HepG2 (cell line): ENCODE measurements around the gene ADAMTSL3. TPM values are rescaled to one million over a fixed set of nuclear protein-coding genes. Genes with fewer than 3 reads are reported as not detected.

ENCODE experiments used
- ATAC-seq: fragments of 200-7000 bp; cut with Tn5 transposase; 3 replicates; pipeline ENCODE4 v1.9.1; 2020; ENCODE audit warnings: mild to moderate bottlenecking, moderate library complexity
- BruUV-seq: library from RNA; stranded (reverse); fragments of 400-500 nt; replicated peaks from 2 replicates; lab custom pipeline; 2021; lab: Mats Ljungman, UMichigan
- CTCF ChIA-PET: fragments of 300-600 bp; formaldehyde crosslinking; extraction: SDS; loops from one replicate; lab custom pipeline; 2021; ENCODE audit warnings: low total read pairs, inconsistent platforms, low intra/inter-chr PET ratio; lab: Yijun Ruan, JAX
- POLR2A ChIA-PET: fragments of 350-600 bp; sonication (Branson Sonifier 250); formaldehyde crosslinking; loops from one replicate; lab custom pipeline; 2020; ENCODE audit warnings: antibody characterized with exemption, inconsistent platforms; lab: Yijun Ruan, JAX
- DNase-seq: peaks from one replicate; pipeline ENCODE4 v3.0.0-alpha.2; 2015; ENCODE audit warnings: low spot score
- FAIRE-seq: peaks from 3 replicates; lab custom pipeline; 2011; peaks lifted over from hg19 to GRCh38; lab: Jason Lieb, UNC
- H2AFZ ChIP-seq: one replicate; pipeline ENCODE4 v1.6.1; 2011; ENCODE audit warnings: low read length, inconsistent platforms
- H3K27ac ChIP-seq: fragments of 300-600 bp; 3 replicates; pipeline ENCODE4 v1.8.0; 2011; ENCODE audit warnings: mixed run types, mild to moderate bottlenecking, mixed read lengths, low read length, inconsistent platforms; ENCODE audit not compliant: insufficient read depth; ENCODE audit errors: extremely low read length
- H3K27me3 ChIP-seq, 2 experiments: fragments of 200-600 bp in 1 of 2; 2 replicates in 1 of 2; 3 replicates in 1 of 2; pipeline versions ENCODE4 v1.6.0 to v1.8.0; 2011; ENCODE audit warnings: low read length in 2 of 2, mild to moderate bottlenecking in 2 of 2, moderate library complexity in 2 of 2, inconsistent platforms in 1 of 2; ENCODE audit not compliant: insufficient read depth in 2 of 2, control insufficient read depth in 1 of 2
- H3K36me3 ChIP-seq, 2 experiments: fragments of 200-600 bp in 1 of 2; replicated peaks in 1 of 2; 2 replicates in 1 of 2; 3 replicates in 1 of 2; pipeline versions ENCODE4 v1.5.1 to v1.8.0; 2011; ENCODE audit warnings: low read length in 2 of 2, inconsistent platforms in 1 of 2; ENCODE audit not compliant: insufficient read depth in 2 of 2, control insufficient read depth in 1 of 2
- H3K4me1 ChIP-seq: 2 replicates; pipeline ENCODE4 v1.5.1; 2012; ENCODE audit warnings: low read length, inconsistent platforms; ENCODE audit not compliant: insufficient read depth
- H3K4me2 ChIP-seq: 2 replicates; pipeline ENCODE4 v1.6.0; 2011; ENCODE audit warnings: low read depth, low read length, inconsistent platforms
- H3K4me3 ChIP-seq, 3 experiments: fragments of 200-600 bp in 1 of 3; sonication (generic), shearing (Covaris generic) in 1 of 3; replicated peaks in 1 of 3; 2 replicates each; pipeline ENCODE4 v1.5.1; 2011 to 2016; ENCODE audit warnings: low read length in 3 of 3, inconsistent platforms in 2 of 3, low read depth in 2 of 3, mild to moderate bottlenecking in 2 of 3, control low read depth in 1 of 3, mixed read lengths in 1 of 3; ENCODE audit not compliant: insufficient read depth in 1 of 3
- H3K79me2 ChIP-seq: one replicate; pipeline ENCODE4 v1.6.1; 2011; ENCODE audit warnings: low read length, inconsistent platforms; ENCODE audit not compliant: insufficient read depth
- H3K9ac ChIP-seq: 2 replicates; pipeline ENCODE4 v1.6.0; 2011; ENCODE audit warnings: mild to moderate bottlenecking, low read depth, low read length, inconsistent platforms; ENCODE audit not compliant: insufficient read depth
- H3K9me3 ChIP-seq: 2 replicates; pipeline ENCODE4 v1.5.1; 2012; ENCODE audit warnings: mild to moderate bottlenecking, low read length
- H4K20me1 ChIP-seq: 2 replicates; pipeline ENCODE4 v1.6.0; 2011; ENCODE audit warnings: inconsistent platforms, mild to moderate bottlenecking, low read length, moderate library complexity; ENCODE audit not compliant: insufficient read depth
- DMAP1 ChIP-seq: IDR thresholded peaks from 2 replicates; pipeline ENCODE4 v1.6.1; 2016
- HDAC2 ChIP-seq: sonication (generic); formaldehyde crosslinking; IDR thresholded peaks from 2 replicates; pipeline ENCODE4 v1.4.0; 2020; ENCODE audit warnings: missing genetic modification reagents
- HOXA9 ChIP-seq: sonication (generic); formaldehyde crosslinking; IDR thresholded peaks from 2 replicates; pipeline ENCODE4 v1.8.1; 2022; ENCODE audit warnings: missing genetic modification reagents, mild to moderate bottlenecking, moderate library complexity, borderline replicate concordance
- KDM5B ChIP-seq: sonication (generic); formaldehyde crosslinking; IDR thresholded peaks from 2 replicates; pipeline ENCODE4 v1.4.0; 2020; ENCODE audit warnings: missing genetic modification reagents, mild to moderate bottlenecking, borderline replicate concordance
- SRSF4 ChIP-seq: fragments of 200-400 bp; formaldehyde crosslinking; IDR thresholded peaks from one replicate; pipeline ENCODE4 v1.6.1; 2018; ENCODE audit warnings: mild to moderate bottlenecking, low read depth, low read length, moderate library complexity; ENCODE audit not compliant: poor library complexity, severe bottlenecking
- ZNF441 ChIP-seq: sonication (generic); formaldehyde crosslinking; IDR thresholded peaks from 2 replicates; pipeline ENCODE4 v1.7.0; 2021; ENCODE audit warnings: missing genetic modification reagents, borderline replicate concordance
- ZNF510 ChIP-seq: sonication (generic); formaldehyde crosslinking; IDR thresholded peaks from 2 replicates; pipeline ENCODE4 v1.4.0; 2020; ENCODE audit warnings: low read depth, mild to moderate bottlenecking, missing genetic modification reagents
- ZNF720 ChIP-seq: sonication (generic); formaldehyde crosslinking; IDR thresholded peaks from 2 replicates; pipeline ENCODE4 v1.4.0; 2020; ENCODE audit warnings: missing genetic modification reagents
- in situ Hi-C: cut with HindIII; loops from 2 replicates; pipeline ENCODE4 v1.10.0; 2017; ENCODE audit warnings: low pct_unique_long_range_greater_than_20kb; ENCODE audit not compliant: extremely low pct_ligation_motif_present
- intact Hi-C: fragments of 100-400 bp; cut with micrococcal nuclease; formaldehyde crosslinking; loops from one replicate; pipeline ENCODE4 v1.10.0; 2022; ENCODE audit not compliant: unreplicated experiment
- polyA plus RNA-seq, 8 experiments: library from polyadenylated mRNA; depleted of rRNA in 3 of 8; stranded (reverse) in 7 of 8; unstranded in 1 of 8; fragments of >200 nt; fragmentation: Illumina TruSeq in 4 of 8; extraction: Trizol in 4 of 8; gene quantifications; 2 replicates each; pipeline versions ENCODE4 v1.2.1 to v1.2.3, GENCODE V29; 2011 to 2016; ENCODE audit warnings: low read depth in 4 of 8, missing spikeins in 1 of 8, mixed read lengths in 1 of 8; ENCODE audit not compliant: insufficient read depth in 1 of 8
- total RNA-seq, 5 experiments: library from RNA; depleted of rRNA; stranded (reverse); fragments of >200 nt; fragmentation: Illumina TruSeq; extraction: Trizol; gene quantifications; 2 replicates each; pipeline ENCODE4 v1.2.3, GENCODE V29; 2016; ENCODE audit warnings: low read depth in 1 of 5
- TF ChIP-seq, protein P1 (sequence below): sonication (generic); formaldehyde crosslinking; IDR thresholded peaks from 2 replicates; pipeline ENCODE4 v1.4.0; 2020; ENCODE audit warnings: low read depth, missing genetic modification reagents
- TF ChIP-seq, protein P2 (sequence below): IDR thresholded peaks from 2 replicates; pipeline ENCODE4 v1.6.1; 2016; ENCODE audit warnings: mild to moderate bottlenecking
- TF ChIP-seq, protein P3 (sequence below): IDR thresholded peaks from 2 replicates; pipeline ENCODE4 v1.6.1; 2018; ENCODE audit warnings: missing genetic modification reagents, mild to moderate bottlenecking, missing compliant biosample characterization
- TF ChIP-seq, protein P4 (sequence below): sonication (generic); formaldehyde crosslinking; IDR thresholded peaks from 2 replicates; pipeline ENCODE4 v1.9.0; 2021; ENCODE audit warnings: missing genetic modification reagents, mild to moderate bottlenecking, borderline replicate concordance
- TF ChIP-seq, protein P5 (sequence below): sonication (generic); formaldehyde crosslinking; IDR thresholded peaks from 2 replicates; pipeline ENCODE4 v1.9.0; 2021; ENCODE audit warnings: missing genetic modification reagents, borderline replicate concordance

The ADAMTSL3 gene
- total and polyA plus RNA-seq, 2 of the 13 experiments (the other 11 are each of a cell fraction or from before 2014, with no cell fraction given): 0.04 to 0.09 TPM

DNA sequence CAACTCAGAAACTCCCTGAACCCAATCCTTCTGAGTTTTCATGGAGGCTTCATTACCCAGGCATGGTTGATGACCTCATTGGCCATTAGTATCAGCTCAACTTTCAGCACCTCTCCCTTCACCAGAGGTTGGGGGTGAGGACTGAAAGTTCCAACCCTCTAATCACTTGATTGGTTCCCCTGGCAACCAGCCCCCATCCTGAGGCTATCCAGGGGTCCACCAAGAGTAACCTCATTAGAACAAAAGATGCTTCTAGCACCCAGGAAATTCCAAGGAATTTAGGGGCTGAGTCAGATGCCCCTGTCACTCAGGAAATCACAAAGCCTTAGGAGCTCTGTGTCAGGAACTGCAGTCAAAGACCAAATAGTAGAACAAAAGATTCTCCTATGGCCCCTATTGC lies 43.8 kb downstream of the ADAMTSL3 start:
- in situ Hi-C loops: no loop called here
- ATAC-seq (no peak), FAIRE-seq (no peak), DNase-seq (no peak)
- Histone ChIP-seq H4K20me1 (no peaks in the 10 kb centered on the region), H3K27me3 (no peaks in the 10 kb centered on the region), H3K4me2 (no peak overlapping the region), H3K9me3 (no peaks in the 10 kb centered on the region), H3K4me3 (no peak overlapping the region), H3K79me2 (no peaks in the 10 kb centered on the region), H3K4me1 (peaks cover 6% of the 10 kb centered on the region; the same call in 1 of the 2 replicates), H2AFZ (no peak overlapping the region), H3K27ac (no peak overlapping the region), H3K36me3 (no peaks in the 10 kb centered on the region), H3K9ac (no peak overlapping the region)
- TF ChIP-seq KDM5B (CRISPR knock-in tag): no peak
- TF ChIP-seq, protein P1, sequence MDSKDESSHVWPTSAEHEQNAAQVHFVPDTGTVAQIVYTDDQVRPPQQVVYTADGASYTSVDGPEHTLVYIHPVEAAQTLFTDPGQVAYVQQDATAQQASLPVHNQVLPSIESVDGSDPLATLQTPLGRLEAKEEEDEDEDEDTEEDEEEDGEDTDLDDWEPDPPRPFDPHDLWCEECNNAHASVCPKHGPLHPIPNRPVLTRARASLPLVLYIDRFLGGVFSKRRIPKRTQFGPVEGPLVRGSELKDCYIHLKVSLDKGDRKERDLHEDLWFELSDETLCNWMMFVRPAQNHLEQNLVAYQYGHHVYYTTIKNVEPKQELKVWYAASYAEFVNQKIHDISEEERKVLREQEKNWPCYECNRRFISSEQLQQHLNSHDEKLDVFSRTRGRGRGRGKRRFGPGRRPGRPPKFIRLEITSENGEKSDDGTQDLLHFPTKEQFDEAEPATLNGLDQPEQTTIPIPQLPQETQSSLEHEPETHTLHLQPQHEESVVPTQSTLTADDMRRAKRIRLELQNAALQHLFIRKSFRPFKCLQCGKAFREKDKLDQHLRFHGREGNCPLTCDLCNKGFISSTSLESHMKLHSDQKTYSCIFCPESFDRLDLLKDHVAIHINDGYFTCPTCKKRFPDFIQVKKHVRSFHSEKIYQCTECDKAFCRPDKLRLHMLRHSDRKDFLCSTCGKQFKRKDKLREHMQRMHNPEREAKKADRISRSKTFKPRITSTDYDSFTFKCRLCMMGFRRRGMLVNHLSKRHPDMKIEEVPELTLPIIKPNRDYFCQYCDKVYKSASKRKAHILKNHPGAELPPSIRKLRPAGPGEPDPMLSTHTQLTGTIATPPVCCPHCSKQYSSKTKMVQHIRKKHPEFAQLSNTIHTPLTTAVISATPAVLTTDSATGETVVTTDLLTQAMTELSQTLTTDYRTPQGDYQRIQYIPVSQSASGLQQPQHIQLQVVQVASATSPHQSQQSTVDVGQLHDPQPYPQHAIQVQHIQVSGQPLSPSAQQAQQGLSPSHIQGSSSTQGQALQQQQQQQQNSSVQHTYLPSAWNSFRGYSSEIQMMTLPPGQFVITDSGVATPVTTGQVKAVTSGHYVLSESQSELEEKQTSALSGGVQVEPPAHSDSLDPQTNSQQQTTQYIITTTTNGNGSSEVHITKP (CRISPR knock-in tag): no peak
- TF ChIP-seq, protein P2, sequence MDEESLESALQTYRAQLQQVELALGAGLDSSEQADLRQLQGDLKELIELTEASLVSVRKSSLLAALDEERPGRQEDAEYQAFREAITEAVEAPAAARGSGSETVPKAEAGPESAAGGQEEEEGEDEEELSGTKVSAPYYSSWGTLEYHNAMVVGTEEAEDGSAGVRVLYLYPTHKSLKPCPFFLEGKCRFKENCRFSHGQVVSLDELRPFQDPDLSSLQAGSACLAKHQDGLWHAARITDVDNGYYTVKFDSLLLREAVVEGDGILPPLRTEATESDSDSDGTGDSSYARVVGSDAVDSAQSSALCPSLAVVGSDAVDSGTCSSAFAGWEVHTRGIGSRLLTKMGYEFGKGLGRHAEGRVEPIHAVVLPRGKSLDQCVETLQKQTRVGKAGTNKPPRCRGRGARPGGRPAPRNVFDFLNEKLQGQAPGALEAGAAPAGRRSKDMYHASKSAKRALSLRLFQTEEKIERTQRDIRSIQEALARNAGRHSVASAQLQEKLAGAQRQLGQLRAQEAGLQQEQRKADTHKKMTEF (CRISPR knock-in tag): no peak
- TF ChIP-seq, protein P3, sequence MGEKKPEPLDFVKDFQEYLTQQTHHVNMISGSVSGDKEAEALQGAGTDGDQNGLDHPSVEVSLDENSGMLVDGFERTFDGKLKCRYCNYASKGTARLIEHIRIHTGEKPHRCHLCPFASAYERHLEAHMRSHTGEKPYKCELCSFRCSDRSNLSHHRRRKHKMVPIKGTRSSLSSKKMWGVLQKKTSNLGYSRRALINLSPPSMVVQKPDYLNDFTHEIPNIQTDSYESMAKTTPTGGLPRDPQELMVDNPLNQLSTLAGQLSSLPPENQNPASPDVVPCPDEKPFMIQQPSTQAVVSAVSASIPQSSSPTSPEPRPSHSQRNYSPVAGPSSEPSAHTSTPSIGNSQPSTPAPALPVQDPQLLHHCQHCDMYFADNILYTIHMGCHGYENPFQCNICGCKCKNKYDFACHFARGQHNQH (CRISPR knock-in tag): no peak
- TF ChIP-seq, protein P4, sequence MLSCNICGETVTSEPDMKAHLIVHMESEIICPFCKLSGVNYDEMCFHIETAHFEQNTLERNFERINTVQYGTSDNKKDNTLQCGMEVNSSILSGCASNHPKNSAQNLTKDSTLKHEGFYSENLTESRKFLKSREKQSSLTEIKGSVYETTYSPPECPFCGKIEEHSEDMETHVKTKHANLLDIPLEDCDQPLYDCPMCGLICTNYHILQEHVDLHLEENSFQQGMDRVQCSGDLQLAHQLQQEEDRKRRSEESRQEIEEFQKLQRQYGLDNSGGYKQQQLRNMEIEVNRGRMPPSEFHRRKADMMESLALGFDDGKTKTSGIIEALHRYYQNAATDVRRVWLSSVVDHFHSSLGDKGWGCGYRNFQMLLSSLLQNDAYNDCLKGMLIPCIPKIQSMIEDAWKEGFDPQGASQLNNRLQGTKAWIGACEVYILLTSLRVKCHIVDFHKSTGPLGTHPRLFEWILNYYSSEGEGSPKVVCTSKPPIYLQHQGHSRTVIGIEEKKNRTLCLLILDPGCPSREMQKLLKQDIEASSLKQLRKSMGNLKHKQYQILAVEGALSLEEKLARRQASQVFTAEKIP (CRISPR knock-in tag): no peak
- TF ChIP-seq, protein P5, sequence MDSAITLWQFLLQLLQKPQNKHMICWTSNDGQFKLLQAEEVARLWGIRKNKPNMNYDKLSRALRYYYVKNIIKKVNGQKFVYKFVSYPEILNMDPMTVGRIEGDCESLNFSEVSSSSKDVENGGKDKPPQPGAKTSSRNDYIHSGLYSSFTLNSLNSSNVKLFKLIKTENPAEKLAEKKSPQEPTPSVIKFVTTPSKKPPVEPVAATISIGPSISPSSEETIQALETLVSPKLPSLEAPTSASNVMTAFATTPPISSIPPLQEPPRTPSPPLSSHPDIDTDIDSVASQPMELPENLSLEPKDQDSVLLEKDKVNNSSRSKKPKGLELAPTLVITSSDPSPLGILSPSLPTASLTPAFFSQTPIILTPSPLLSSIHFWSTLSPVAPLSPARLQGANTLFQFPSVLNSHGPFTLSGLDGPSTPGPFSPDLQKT: no peak
- TF ChIP-seq DMAP1 (CRISPR knock-in tag): no peak
- no peak for TF ChIP-seq HOXA9 (CRISPR knock-in tag)
- no peak for TF ChIP-seq ZNF720 (CRISPR knock-in tag)
- no peak for TF ChIP-seq ZNF510 (CRISPR knock-in tag)
- TF ChIP-seq ZNF441 (CRISPR knock-in tag): no peak
- no peak for TF ChIP-seq HDAC2 (CRISPR knock-in tag)
- TF ChIP-seq SRSF4: no peak
- intact Hi-C loops: no loop called here
- POLR2A ChIA-PET: no interaction called here
- CTCF ChIA-PET: no interaction called here
- BruUV-seq: no TSS peak
